ENCODE data around the gene BICDL1.

GRCh38 chr12:119949594-119949993 is 39.4 kb upstream of the BICDL1 start:
- TF ChIP-seq CTCF (conservative IDR thresholded peaks at IDR 0.05; ENCODE audit: low read length) (no peak), EZH2phosphoT487 (IDR thresholded peaks at IDR 0.05; ENCODE audit: borderline replicate concordance) (no peak)
